Measurements from ENCODE around the gene NELL2. TPM values are rescaled to one million over a fixed set of nuclear protein-coding genes. Genes with fewer than 3 reads are reported as not detected.
"Not testable (repeated sequence)": the region's sequence is repeated elsewhere in the genome, so short reads cannot be mapped to it uniquely, and the experiment has no call there.

The NELL2 gene
- total RNA-seq, 1 experiment from 2014 or later: 0.80 TPM

GRCh38 chr12:44835641-44836379 is 40.3 kb downstream of the NELL2 start:
- H3K79me2 ChIP-seq (ENCODE audit: low read length): no peaks in the 10 kb centered on the region
- ChIA-PET CTCF (no interaction called here), POLR2A (ENCODE audit: unreplicated experiment) (no interaction called here)
- no peak overlapping the region for H3K9ac ChIP-seq (ENCODE audit: low read length)
- TF ChIP-seq EZH2 (IDR thresholded peaks at IDR 0.05; ENCODE audit: low read length, unreplicated experiment) (no peak), CTCF (conservative IDR thresholded peaks at IDR 0.05; ENCODE audit: low read depth, low read length) (no peak), EZH2phosphoT487 (IDR thresholded peaks at IDR 0.05; ENCODE audit: borderline replicate concordance, low read length) (no peak)
- no peak for DNase-seq
- H4K20me1 ChIP-seq (ENCODE audit: low read length): no peaks in the 10 kb centered on the region
- BruUV-seq (replicated peaks): no TSS peak
- H3F3A ChIP-seq (ENCODE audit: low read length, unreplicated experiment): no peaks in the 10 kb centered on the region
- no peak for ATAC-seq
- no peak overlapping the region for H3K4me2 ChIP-seq (ENCODE audit: low read length)
- H3K9me3 ChIP-seq (ENCODE audit: low read length): no peaks in the 10 kb centered on the region
- H3K36me3 ChIP-seq (ENCODE audit: low read depth, low read length): no peaks in the 10 kb centered on the region
- H2AFZ ChIP-seq (ENCODE audit: low read length): no peak overlapping the region
- no peaks in the 10 kb centered on the region for H3K9me2 ChIP-seq (replicated peaks; ENCODE audit: low read length)
- no peaks in the 10 kb centered on the region for H3K4me1 ChIP-seq (ENCODE audit: insufficient read depth, low read length)
- peaks cover 30% of the 10 kb centered on the region; the same call in 1 of the 2 replicates for H3K27me3 ChIP-seq (ENCODE audit: low read length)
- intact Hi-C loops (cut with micrococcal nuclease): no loop called here
- no peak overlapping the region for H3K27ac ChIP-seq (ENCODE audit: low read length)
- no peak overlapping the region for H3K4me3 ChIP-seq (ENCODE audit: low read length)

GRCh38 chr12:44834996-44835395 is 41.1 kb downstream of the NELL2 start:
- CTCF ChIA-PET; H3K4me3 ChIP-seq (ENCODE audit: low read length); H3K9me2 ChIP-seq (replicated peaks; ENCODE audit: low read length); DNase-seq; H3K4me2 ChIP-seq (ENCODE audit: low read length); ATAC-seq; H3K27ac ChIP-seq (ENCODE audit: low read length); H4K20me1 ChIP-seq (ENCODE audit: low read length); H3K4me1 ChIP-seq (ENCODE audit: insufficient read depth, low read length); H3F3A ChIP-seq (ENCODE audit: low read length, unreplicated experiment); intact Hi-C loops (cut with micrococcal nuclease); H3K9me3 ChIP-seq (ENCODE audit: low read length); H3K9ac ChIP-seq (ENCODE audit: low read length); H3K36me3 ChIP-seq (ENCODE audit: low read depth, low read length); H2AFZ ChIP-seq (ENCODE audit: low read length); BruUV-seq (replicated peaks); H3K79me2 ChIP-seq (ENCODE audit: low read length): not testable (repeated sequence)
- POLR2A ChIA-PET (ENCODE audit: unreplicated experiment): interaction anchor here (0.6 kb wide), 1 partner anchor 80 kb away, joined by 3 read pairs; no protein-coding TSS in a partner anchor
- H3K27me3 ChIP-seq (ENCODE audit: low read length): peaks cover 26% of the 10 kb centered on the region; the same call in 1 of the 2 replicates

GRCh38 chr12:44833561-44833960 is 42.6 kb downstream of the NELL2 start:
- H3F3A ChIP-seq (ENCODE audit: low read length, unreplicated experiment): no peaks in the 10 kb centered on the region
- CTCF ChIA-PET: no interaction called here
- intact Hi-C loops (cut with micrococcal nuclease): no loop called here
- H3K27ac ChIP-seq (ENCODE audit: low read length): no peak overlapping the region
- no peak overlapping the region for H3K4me3 ChIP-seq (ENCODE audit: low read length)
- no peak overlapping the region for H2AFZ ChIP-seq (ENCODE audit: low read length)
- no peaks in the 10 kb centered on the region for H3K36me3 ChIP-seq (ENCODE audit: low read depth, low read length)
- peaks cover 21% of the 10 kb centered on the region; the same call in 1 of the 2 replicates for H3K27me3 ChIP-seq (ENCODE audit: low read length)
- no peak for TF ChIP-seq CTCF (conservative IDR thresholded peaks at IDR 0.05; ENCODE audit: low read depth, low read length)
- no peak for TF ChIP-seq EZH2 (IDR thresholded peaks at IDR 0.05; ENCODE audit: low read length, unreplicated experiment)
- no peak for TF ChIP-seq EZH2phosphoT487 (IDR thresholded peaks at IDR 0.05; ENCODE audit: borderline replicate concordance, low read length)
- no peaks in the 10 kb centered on the region for H3K79me2 ChIP-seq (ENCODE audit: low read length)
- no peak overlapping the region for H3K4me2 ChIP-seq (ENCODE audit: low read length)
- no peaks in the 10 kb centered on the region for H3K4me1 ChIP-seq (ENCODE audit: insufficient read depth, low read length)
- no peaks in the 10 kb centered on the region for H3K9me2 ChIP-seq (replicated peaks; ENCODE audit: low read length)
- no peak for ATAC-seq
- H4K20me1 ChIP-seq (ENCODE audit: low read length): no peaks in the 10 kb centered on the region
- BruUV-seq (replicated peaks): no TSS peak
- no peak for DNase-seq
- no peaks in the 10 kb centered on the region for H3K9me3 ChIP-seq (ENCODE audit: low read length)
- POLR2A ChIA-PET (ENCODE audit: unreplicated experiment): no interaction called here
- H3K9ac ChIP-seq (ENCODE audit: low read length): no peak overlapping the region
